ENCODE measurements around the gene PHF23.
"Not testable (repeated sequence)": the region's sequence is repeated elsewhere in the genome, so short reads cannot be mapped to it uniquely, and the experiment has no call there.

Gene PHF23

DNA sequence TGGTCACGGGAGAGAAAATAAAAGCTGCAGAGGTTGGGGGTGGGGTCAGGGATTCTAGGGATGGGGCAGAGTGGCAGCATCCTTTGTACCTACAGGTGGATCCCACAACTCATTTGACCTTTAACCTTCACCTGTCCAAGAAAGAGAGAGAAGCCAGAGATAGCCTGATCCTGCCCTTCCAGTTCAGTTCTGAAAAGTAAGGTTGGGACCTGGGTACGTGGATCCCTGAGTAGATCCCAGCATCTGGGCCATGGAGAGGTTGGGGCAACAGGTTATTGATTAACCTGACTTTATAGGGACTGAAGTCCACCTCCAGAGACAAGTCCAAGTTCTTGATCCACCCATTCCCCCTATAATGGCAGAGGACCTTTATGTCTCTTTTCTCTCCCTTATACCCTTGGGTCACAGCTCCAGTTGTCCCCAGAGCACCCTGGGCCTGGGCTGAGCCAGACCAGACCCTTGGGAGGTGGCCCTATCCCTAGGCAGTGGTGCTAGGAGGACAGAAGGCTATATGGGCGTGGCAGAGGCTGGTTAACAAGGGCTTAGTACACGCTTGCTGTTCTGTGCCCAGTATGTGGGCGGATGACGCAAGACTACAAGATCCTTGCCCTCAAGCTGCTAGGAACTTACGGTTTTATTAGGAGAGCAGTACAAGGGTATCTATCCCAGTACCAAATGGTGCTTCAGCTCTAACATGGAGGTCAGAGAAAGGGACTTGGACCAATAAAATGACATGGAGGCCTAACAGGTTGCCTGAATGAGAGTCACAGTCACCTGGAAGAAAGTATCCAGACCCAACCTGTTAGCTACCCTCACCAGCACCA, 19.7 kb upstream of the PHF23 start:
- no peak for DNase-seq

DNA sequence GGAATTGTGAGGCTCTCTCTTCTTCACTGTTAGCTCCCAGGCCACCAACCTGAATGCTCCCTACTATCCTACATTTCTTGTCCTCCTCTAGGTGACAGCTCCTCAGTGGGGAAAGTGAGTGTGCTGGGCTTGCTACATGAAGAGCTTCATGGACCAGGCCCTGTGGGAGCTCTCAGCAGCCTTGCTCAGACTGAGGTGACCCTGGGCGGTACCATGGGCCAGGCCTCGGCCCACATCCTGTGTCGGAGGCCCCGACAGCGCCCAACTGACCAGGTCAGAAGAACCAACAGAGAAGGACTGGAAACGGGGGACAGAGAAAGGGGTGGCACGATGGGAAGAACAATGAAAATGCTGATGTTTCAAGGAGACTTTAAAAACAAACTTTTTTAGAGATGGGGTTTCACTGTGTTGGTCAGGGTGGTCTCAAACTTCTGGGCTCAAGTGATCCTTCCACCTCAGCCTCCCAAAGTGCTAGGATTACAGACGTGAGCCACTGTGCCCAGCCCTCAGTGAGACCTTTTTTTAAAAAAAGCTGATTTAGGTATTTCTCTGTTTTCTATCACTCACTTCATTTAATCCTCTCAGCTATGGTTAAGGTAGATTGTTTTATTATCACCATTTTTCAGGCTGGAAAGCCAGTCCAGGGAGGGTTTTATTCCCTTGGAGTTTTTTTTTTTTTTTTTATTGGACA, 17.7 kb upstream of the PHF23 start:
- no peak for DNase-seq

DNA sequence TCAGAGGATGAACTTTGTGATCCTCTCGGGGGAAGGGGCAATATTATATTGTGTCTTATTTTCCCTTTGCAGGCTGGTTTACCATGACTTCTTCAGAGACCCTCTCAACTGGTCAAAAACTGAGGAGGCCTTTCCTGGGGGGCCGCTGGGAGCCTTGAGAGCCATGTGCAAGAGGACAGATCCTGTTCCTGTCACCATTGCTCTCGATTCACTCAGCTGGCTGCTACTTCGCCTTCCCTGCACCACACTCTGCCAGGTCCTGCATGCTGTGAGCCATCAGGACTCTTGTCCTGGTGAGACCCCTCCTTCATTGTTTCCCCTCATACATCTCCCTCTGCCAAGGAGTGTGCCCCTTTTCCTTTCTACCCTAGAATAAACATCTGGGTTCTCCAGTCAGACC, 15.3 kb upstream of the PHF23 start:
- no peak for DNase-seq

DNA sequence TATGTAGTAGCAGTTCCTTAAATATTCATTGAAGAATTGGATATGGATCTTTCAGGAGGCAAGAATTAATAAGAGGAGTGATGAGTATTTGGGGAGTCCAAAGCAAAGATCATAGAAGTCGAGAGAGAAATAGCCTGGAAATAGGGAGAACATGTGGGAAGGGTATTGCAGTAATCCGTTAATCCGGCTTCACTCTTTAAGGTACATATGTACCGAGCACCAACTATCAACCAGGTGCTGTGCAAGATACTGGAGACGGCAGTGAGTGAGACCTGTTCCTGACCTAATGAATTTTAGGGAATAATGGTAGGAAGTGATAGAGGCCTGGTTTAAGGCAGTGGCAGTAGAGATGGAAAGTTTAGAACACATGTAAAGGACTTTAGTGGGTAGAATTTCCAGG, 13.8 kb upstream of the PHF23 start:
- DNase-seq: no peak

DNA sequence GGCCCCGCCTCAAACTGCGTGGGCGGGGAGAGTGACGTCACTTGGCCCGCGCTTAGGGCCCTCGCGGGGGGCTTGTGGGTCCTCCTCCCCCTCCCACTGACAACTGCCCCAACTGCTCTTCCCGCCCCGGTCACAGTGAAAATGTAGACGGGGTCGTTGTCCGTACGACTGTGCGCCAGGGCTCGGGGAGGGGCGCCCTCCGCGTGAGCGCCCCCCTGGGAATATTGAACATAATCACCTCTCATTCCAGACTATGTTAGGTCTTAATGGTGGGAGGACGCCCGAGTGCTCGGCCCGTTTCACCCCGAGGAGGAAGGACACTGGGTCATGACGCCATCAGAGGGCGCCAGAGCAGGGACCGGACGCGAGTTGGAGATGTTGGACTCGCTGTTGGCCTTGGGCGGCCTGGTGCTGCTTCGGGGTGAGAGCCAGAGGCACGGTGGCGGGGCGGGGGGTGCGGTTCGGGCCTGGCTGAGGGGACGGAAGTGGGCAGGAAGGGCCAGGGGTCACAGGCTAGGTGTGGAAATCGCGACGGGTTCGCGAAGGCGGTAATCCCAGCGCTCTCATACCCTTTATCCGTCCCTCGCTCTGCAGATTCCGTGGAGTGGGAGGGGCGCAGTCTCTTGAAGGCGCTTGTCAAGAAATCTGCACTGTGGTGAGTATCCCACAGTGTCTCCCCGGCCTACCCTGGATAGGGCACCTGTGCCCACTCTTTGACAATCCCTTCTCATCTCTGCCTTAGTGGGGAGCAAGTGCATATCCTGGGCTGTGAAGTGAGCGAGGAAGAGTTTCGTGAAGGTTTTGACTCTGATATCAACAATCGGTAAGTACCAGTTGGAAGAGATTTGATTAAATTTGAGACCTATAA, 13.2 kb upstream of the PHF23 start, which contains the start of gene ELP5:
Gene ELP5 (plus strand): TSS at position 40 of the 868 bp plus-strand sequence. CDS start 336 bp downstream, at position 376.
- peak; percentile 89 for DNase-seq

DNA sequence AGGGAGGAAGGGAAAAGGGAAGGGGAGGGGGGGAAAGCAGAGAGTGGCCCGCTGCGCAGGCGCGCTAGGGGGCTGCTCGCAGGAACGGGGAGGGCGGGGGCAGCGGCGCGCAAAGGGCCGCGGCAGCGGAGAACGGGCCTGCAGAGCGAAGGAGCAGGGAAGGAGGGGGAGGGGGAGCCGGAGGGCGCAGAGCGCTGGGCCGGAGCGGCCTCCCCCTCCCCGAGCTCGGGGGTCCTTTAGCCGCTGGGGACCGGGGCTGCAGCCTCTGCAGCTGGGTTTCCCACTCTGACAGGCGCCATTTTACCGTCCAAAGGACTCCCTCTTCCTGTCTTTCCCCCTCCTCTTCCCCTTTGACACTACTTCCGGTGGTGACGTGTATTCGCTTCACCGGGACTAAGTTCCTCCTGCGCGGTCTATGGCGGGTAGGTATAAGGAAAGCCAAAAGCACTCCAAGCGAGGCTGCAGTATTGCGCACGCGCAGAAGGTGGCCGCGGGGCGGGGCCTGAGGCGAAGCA, 12.5 kb upstream of the PHF23 start, which contains the start of gene CTDNEP1:
Gene CTDNEP1 (minus strand): TSS at position 74 of the 515 bp plus-strand sequence. CDS start 438 bp downstream, outside the sequence.
- DNase-seq: peak; percentile 99

DNA sequence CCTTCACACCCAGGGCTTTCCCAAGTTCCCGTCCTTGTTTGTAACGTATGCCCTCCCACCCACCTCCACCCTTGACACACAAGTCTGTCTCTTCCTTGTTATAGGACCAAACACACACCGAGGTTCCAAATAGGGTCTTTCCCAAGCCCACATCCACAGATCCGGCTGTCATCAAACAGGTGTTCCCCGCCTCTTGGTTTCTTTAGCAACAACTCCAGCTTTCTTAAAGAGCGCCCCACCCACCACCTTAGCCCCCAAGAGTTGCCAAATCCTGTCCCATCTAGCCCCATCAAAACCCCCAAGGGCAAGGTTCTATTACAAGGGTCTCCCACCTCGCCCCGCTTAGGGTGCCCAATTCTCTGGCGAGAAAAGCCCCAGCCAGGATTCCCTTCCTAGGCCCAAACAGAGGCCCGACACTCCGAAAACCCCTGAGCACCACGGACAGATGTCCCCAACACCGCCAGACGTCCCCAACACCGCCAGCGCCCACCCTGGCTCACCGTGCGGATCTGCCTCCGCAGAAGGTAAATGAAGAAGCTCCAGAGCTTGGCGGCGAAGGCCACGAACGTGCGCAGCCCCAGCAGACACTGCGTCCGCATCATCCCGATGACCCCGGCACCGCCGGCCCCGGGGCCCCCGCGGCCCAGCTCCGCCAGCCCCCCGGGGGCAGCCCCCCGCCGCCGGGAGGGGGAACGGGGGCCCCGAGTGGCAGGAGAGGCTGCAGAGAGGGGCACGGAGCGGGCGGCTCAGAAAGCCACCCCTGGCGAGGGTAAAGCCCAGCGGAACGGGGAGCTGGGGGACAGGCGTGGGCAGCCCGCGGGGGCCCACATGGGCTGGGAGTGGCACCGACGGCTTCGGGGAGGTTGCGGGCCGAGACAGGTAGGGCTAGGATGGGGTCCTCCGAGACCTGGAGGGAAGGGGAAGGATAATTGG, 11.7 kb upstream of the PHF23 start:
- no peak for DNase-seq

DNA sequence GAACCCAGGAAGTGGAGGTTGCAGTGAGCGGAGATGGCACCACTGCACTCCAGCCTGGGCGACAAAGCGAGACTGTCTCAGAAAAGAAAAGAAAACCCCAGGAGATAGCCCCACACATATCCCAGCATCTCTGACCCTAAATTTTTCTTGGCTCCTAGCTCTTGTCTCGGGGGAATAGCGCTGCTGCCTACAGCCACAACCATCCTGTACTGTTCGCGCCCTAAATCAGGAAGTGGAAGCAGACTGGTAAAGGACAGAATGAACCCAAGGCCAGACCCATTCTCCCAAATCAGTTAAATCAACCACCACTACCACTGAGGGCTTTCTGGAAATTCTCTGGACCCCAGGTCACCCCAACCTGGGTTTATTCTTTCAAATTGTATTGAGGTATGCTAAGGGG, 10.6 kb upstream of the PHF23 start:
- no peak for DNase-seq

DNA sequence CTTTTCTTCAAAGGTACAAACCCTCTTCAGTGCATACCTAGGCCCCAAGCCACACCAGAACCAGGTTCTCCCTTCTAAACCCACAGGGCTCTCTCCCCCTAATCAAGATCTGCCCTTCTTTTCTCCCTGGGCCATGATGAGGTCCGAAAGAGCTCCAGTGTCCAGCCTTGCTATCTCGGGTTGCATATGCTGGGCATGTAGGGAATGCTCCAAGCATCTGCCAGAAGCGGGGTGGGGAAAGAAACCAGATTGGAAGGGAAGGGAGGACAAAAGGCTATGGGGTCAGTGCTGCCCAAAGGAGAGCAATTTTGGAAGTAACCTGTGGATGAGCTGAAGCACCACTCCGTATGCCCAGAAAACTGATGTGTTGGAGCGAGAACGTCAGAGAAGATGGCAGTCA, 10.0 kb upstream of the PHF23 start:
- DNase-seq: no peak

DNA sequence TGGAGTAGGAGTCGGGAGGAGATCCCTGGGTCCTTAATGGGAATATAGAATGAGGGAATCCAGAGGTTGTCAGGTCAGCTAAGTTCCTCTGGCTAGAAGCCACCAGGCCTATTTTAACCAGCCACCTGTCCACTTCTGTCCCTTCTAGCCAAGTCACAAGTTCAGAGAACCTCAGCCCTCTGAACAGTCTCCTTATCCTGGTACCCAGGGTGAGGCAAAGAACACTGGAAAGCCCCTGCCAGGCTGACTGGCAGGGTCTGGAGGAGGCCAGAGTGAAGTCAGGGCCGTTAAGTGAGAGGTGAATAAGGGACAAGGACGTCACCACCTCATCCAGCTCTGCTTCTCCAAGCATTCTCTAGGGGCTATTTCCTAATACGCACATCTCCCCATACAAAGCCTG, 9.5 kb upstream of the PHF23 start:
- no peak for DNase-seq

DNA sequence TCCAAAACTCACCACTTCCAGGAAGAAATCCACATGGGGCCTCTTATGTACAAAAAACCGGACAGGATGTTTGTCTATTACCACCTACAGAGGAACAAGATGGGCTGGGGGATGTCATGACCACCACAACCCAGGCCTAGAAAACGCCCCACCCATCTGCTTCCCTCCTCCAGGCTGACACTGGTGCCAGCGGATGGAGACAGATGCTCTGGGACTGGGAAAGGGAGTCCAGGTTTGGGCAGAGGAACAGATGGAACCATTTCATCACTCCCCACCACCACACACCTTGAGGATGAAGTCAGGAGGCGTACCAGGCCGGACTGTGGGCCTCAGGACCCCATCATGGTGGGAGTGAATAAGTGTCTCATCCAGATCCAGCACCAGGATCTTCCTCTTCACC, 7.5 kb upstream of the PHF23 start:
- DNase-seq: no peak

DNA sequence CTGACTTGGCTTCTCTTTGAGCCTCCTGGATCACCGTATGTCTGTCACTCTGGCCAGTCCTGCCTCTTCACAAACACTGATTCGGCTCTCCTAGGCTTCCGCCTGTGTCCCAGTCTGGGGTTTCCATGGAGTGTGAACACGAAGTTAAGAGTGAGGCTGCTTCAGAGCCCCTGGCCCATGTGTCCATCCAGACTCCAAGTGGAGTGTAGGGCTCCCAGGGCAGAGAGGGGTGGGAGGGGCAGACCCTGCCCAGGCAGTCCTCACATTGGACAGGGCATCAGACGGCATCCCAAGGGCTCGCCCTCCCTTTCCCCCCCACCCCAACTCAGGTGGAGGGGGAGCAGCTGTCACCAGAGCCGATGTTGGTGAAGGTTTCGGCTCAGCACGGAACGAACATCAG, 4.6 kb upstream of the PHF23 start:
- not testable (repeated sequence) for DNase-seq

DNA sequence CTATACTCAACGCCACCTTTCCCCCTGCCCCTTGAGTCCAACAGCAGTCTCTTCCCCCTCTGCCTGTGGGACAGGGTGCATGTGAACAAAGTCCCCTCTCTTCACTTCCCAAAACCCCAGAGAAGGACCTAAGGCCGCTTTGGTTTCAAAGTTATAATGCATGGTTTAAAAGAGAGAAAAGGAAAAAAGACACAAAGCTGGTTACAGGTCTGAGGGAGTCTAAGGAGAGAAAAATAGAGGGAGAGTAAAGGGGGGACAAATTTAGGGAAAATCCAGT, 4.1 kb upstream of the PHF23 start:
- DNase-seq: no peak

DNA sequence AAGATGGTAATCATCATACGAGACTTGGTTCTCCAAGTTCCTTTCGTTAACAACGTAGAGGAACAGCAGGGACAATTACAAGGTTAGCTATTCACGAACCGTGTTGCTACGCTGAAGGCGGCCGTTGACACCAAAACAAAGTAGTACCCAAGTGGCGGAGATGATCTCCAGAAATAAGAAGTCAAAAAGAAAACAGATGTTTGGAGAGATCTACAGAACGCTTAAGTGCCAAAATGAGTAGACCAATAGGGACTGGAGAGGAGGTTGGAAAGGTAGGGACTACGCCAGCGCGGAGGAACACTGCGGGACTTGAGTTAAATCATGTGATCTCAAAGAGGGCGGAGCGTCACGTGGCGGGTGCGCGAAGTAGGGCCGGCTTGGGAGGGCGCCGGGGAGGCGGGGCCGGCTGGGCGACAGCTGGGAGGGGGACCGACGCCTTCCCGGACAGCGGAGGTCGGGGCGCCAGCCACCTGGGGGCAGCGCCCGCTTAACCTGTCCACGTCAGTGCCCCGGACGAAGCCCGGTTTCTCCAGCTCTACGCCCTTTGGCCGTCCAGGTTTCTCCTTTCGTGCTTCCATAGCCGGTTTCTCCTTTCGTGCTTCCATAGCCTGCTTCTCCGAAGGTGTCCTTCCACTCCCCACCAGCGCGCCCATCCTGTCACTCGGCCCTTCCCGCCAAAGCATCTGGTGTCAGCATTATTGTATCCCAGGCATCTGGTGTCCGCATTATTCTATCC, 3.6 kb upstream of the PHF23 start:
- peak; percentile 84 for DNase-seq

DNA sequence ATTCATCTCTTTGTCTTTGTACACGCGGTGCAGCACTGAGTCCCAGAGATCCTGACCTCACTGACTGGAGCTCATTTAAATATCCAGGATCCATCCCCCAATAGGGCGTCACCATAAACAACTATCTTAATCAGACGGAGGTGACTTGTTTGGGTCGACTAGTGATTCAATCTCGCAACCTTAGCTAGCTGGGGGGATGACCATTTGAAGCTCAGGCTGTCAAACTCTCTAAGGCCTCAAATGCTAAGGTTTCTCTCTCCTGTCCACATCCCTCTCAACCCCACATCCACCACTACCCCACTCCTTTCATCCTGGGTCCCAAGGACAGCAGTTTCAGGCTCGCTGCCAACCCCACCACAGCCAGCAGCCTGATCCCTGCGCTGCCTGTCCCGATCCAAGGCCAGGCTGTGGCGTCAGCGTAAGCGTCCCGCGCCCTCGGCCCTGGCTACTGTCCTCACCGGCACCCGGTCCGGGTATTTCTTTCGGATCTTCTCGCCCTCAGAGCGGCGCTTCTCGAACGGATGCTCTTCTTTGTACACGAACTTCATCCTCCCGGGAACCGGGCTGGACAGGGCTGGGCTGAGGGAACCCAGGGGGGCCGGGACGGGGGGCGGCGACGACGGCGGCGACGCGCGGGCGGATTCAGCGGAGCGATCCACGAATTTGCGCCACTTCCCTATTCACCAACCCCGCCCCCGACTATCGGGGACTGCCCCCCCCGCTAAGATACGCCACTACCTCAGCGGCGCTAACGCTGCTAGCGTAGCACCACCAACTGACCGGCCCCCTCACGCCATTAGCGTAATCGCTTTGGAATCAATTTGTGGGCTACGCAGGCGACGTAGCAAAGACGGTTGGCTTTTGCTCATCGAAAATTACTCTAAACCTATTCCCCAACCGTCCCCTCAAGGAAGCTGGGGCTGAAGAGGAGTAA, 2.8 kb upstream of the PHF23 start, which contains the start of gene GABARAP:
Gene GABARAP (minus strand): TSS at position 667 of the 934 bp plus-strand sequence. CDS start 119 bp downstream, at position 548.
- peak; percentile 66 for DNase-seq

DNA sequence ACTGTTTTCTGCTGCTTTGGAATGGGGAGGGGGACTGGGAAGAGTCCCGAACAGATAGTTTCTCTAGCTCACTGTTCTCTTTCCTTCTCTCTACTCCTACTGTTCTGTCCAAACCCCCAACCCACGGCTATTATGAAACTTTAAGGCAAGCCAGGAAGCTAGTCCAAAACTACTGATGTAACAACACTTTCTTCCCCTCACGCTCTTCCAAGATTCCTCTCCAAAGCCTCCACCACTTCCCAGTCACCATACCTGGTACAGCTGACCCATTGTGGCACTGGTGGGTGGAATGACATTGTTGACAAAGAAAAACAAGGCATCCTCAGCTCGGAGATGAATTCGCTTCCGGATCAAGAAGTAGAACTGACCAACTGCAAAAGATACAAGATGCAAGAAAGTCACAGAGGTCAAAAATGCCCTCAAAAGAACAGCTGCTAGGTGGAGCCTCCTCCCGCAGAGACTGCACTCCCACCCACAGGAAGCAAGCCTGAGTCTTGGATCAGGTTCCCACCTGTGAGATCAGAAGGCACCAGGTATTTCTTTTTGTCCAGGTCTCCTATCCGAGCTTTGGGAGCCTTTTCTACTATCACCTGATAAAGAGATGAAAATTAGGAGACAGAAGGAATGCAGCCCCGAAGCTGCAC, 2.0 kb upstream of the PHF23 start:
- DNase-seq: no peak

DNA sequence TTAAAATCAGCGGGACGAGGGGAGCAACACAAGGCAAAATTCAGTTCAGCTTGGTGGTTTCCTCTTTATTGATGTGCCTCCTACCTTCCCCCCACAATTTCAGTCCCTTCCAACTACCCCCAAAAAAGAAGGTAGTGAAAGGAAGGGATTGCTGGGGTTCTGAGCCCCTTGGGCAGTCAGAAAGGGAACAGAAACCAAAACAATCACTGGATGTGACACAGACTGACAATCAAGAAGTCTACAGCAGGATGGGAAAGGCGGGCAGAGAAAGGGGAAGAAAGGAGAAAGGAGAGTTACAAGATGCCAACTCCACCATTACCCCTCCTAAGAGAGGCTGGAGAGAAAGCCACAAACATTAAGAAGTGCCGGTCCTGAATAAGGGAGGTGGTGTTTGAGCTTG, 1.1 kb upstream of the PHF23 start:
- no peak for DNase-seq

DNA sequence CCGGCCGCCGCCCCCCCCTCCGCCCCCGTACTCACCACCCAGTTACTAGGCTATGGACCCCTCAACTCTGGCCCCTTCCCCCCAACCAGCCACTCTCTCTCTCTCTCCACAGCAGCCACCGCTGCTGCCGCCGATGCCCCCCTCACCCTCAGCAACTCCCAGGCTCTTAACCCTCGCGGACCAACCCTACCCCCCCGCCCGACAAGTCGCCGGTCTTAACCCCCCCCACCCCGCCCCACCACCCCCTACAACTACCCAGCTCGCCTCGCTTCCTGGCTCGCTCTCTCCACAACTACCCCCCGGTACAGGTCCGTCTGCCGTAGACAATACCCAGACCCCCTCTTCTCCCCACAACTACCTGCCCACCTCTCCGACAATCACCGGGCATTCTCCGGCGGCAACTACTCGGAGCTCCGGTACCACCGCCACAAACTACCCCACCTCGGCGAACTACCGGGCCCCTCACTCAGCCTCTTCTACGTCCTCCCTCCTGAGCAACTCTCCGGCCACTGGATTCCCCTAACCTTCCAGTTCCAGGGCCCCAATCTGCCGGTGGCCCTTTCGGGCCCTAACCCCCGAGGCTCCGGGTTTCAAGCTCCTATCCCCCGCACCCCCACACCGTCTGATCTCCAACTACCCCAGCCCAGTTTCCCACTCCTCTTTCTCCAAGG, 702 bp downstream of the PHF23 start:
- DNase-seq: no peak

All from DMS79 (cell line).